Measurements from ENCODE around the gene NFKBIL1.
A peak's percentile ranks its signal among the peaks of the same experiment; 100 is the strongest.

Gene NFKBIL1

DNA sequence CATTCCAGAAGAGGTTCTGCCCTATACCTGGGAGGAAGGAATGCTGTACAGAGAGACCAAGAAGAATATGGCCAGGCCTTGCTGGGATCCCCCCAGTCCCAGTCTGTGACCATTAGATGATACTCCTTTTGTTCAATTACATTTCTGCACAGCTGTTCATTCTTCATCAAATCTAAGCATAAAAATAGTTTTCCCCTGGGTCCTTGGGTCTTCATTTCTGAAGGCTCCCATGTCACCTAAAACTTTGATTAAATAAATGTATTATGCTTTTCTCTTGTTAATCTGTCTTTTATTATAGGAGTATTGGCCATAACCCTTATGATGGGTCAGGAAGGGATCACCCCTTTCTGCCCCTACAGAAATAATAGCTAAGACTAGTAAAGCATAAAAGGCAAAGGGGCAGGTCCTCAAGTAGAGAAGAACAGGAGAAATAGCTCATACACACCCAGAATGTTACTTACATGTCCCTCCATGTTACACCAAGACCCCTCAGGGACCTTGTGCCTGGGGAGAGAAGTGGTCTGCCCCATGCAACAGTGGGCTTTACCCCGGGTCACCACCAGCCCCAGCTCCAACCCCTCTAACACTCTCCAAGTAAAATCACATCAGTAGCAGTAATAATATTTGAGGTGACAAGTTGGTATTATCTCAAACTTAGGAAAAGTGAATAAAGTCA, 22.6 kb downstream of the NFKBIL1 start:
- H3K9ac ChIP-seq (ENCODE audit: low read depth, low read length), result no peak overlapping the region
- H3K4me3 ChIP-seq (ENCODE audit: low read length), result no peak overlapping the region
- H3K9me3 ChIP-seq (ENCODE audit: insufficient read depth, low read depth, low read length), result no peaks in the 10 kb centered on the region
- H3K4me1 ChIP-seq (ENCODE audit: insufficient read depth, low read length), result no peaks in the 10 kb centered on the region
- no peak overlapping the region for H3K27ac ChIP-seq (ENCODE audit: low read length)
- H3K36me3 ChIP-seq (ENCODE audit: insufficient read depth, low read depth, low read length), result no peaks in the 10 kb centered on the region
- H3K27me3 ChIP-seq (ENCODE audit: insufficient read depth, low read length), result no peaks in the 10 kb centered on the region

DNA sequence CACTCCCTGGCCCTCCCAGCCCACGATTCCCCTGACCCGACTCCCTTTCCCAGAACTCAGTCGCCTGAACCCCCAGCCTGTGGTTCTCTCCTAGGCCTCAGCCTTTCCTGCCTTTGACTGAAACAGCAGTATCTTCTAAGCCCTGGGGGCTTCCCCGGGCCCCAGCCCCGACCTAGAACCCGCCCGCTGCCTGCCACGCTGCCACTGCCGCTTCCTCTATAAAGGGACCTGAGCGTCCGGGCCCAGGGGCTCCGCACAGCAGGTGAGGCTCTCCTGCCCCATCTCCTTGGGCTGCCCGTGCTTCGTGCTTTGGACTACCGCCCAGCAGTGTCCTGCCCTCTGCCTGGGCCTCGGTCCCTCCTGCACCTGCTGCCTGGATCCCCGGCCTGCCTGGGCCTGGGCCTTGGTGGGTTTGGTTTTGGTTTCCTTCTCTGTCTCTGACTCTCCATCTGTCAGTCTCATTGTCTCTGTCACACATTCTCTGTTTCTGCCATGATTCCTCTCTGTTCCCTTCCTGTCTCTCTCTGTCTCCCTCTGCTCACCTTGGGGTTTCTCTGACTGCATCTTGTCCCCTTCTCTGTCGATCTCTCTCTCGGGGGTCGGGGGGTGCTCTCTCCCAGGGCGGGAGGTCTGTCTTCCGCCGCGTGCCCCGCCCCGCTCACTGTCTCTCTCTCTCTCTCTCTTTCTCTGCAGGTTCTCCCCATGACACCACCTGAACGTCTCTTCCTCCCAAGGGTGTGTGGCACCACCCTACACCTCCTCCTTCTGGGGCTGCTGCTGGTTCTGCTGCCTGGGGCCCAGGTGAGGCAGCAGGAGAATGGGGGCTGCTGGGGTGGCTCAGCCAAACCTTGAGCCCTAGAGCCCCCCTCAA, 24.9 kb downstream of the NFKBIL1 start, which contains the start of gene LTA:
Gene LTA (plus strand): TSS at position 249 of the 871 bp plus-strand sequence. CDS start 454 bp downstream, at position 703.
- Histone ChIP-seq H3K4me3 (ENCODE audit: low read length) (no peak within 1 kb of the TSS), H3K4me1 (ENCODE audit: insufficient read depth, low read length) (no peaks in the 10 kb centered on the region), H3K27me3 (ENCODE audit: insufficient read depth, low read length) (peaks cover 6% of the 10 kb centered on the region; the same call in 1 of the 2 replicates), H3K36me3 (ENCODE audit: insufficient read depth, low read depth, low read length) (no peaks in the 10 kb centered on the region), H3K9ac (ENCODE audit: low read depth, low read length) (no peak within 1 kb of the TSS), H3K27ac (ENCODE audit: low read length) (no peak within 1 kb of the TSS), H3K9me3 (ENCODE audit: insufficient read depth, low read depth, low read length) (no peaks in the 10 kb centered on the region)

DNA sequence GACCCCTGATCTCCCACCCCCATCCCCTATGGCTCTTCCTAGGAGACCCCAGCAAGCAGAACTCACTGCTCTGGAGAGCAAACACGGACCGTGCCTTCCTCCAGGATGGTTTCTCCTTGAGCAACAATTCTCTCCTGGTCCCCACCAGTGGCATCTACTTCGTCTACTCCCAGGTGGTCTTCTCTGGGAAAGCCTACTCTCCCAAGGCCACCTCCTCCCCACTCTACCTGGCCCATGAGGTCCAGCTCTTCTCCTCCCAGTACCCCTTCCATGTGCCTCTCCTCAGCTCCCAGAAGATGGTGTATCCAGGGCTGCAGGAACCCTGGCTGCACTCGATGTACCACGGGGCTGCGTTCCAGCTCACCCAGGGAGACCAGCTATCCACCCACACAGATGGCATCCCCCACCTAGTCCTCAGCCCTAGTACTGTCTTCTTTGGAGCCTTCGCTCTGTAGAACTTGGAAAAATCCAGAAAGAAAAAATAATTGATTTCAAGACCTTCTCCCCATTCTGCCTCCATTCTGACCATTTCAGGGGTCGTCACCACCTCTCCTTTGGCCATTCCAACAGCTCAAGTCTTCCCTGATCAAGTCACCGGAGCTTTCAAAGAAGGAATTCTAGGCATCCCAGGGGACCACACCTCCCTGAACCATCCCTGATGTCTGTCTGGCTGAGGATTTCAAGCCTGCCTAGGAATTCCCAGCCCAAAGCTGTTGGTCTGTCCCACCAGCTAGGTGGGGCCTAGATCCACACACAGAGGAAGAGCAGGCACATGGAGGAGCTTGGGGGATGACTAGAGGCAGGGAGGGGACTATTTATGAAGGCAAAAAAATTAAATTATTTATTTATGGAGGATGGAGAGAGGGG, 26.1 kb downstream of the NFKBIL1 start:
- no peak overlapping the region for H3K4me3 ChIP-seq (ENCODE audit: low read length)
- no peak overlapping the region for H3K9ac ChIP-seq (ENCODE audit: low read depth, low read length)
- no peak overlapping the region for H3K27ac ChIP-seq (ENCODE audit: low read length)
- H3K4me1 ChIP-seq (ENCODE audit: insufficient read depth, low read length), result no peaks in the 10 kb centered on the region; the same call in 1 of the 2 replicates
- no peaks in the 10 kb centered on the region for H3K9me3 ChIP-seq (ENCODE audit: insufficient read depth, low read depth, low read length)
- no peaks in the 10 kb centered on the region for H3K36me3 ChIP-seq (ENCODE audit: insufficient read depth, low read depth, low read length)
- H3K27me3 ChIP-seq (ENCODE audit: insufficient read depth, low read length), result peaks cover 6% of the 10 kb centered on the region; the same call in 1 of the 2 replicates

DNA sequence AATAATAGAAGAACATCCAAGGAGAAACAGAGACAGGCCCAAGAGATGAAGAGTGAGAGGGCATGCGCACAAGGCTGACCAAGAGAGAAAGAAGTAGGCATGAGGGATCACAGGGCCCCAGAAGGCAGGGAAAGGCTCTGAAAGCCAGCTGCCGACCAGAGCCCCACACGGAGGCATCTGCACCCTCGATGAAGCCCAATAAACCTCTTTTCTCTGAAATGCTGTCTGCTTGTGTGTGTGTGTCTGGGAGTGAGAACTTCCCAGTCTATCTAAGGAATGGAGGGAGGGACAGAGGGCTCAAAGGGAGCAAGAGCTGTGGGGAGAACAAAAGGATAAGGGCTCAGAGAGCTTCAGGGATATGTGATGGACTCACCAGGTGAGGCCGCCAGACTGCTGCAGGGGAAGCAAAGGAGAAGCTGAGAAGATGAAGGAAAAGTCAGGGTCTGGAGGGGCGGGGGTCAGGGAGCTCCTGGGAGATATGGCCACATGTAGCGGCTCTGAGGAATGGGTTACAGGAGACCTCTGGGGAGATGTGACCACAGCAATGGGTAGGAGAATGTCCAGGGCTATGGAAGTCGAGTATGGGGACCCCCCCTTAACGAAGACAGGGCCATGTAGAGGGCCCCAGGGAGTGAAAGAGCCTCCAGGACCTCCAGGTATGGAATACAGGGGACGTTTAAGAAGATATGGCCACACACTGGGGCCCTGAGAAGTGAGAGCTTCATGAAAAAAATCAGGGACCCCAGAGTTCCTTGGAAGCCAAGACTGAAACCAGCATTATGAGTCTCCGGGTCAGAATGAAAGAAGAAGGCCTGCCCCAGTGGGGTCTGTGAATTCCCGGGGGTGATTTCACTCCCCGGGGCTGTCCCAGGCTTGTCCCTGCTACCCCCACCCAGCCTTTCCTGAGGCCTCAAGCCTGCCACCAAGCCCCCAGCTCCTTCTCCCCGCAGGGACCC, 27.0 kb downstream of the NFKBIL1 start:
- H3K9me3 ChIP-seq (ENCODE audit: insufficient read depth, low read depth, low read length), result no peaks in the 10 kb centered on the region
- no peaks in the 10 kb centered on the region for H3K36me3 ChIP-seq (ENCODE audit: insufficient read depth, low read depth, low read length)
- H3K4me3 ChIP-seq (ENCODE audit: low read length), result no peak overlapping the region
- no peak overlapping the region for H3K9ac ChIP-seq (ENCODE audit: low read depth, low read length)
- no peaks in the 10 kb centered on the region; the same call in 1 of the 2 replicates for H3K4me1 ChIP-seq (ENCODE audit: insufficient read depth, low read length)
- H3K27ac ChIP-seq (ENCODE audit: low read length), result no peak overlapping the region
- peaks cover 6% of the 10 kb centered on the region; the same call in 1 of the 2 replicates for H3K27me3 ChIP-seq (ENCODE audit: insufficient read depth, low read length)

DNA sequence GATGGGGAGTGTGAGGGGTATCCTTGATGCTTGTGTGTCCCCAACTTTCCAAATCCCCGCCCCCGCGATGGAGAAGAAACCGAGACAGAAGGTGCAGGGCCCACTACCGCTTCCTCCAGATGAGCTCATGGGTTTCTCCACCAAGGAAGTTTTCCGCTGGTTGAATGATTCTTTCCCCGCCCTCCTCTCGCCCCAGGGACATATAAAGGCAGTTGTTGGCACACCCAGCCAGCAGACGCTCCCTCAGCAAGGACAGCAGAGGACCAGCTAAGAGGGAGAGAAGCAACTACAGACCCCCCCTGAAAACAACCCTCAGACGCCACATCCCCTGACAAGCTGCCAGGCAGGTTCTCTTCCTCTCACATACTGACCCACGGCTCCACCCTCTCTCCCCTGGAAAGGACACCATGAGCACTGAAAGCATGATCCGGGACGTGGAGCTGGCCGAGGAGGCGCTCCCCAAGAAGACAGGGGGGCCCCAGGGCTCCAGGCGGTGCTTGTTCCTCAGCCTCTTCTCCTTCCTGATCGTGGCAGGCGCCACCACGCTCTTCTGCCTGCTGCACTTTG, 28.0 kb downstream of the NFKBIL1 start, which contains the start of gene TNF:
Gene TNF (plus strand): TSS at position 231 of the 567 bp plus-strand sequence. CDS start 177 bp downstream, at position 408.
- Histone ChIP-seq H3K27me3 (ENCODE audit: insufficient read depth, low read length) (peaks cover 15% of the 10 kb centered on the region), H3K36me3 (ENCODE audit: insufficient read depth, low read depth, low read length) (no peaks in the 10 kb centered on the region), H3K9me3 (ENCODE audit: insufficient read depth, low read depth, low read length) (no peaks in the 10 kb centered on the region), H3K9ac (ENCODE audit: low read depth, low read length) (no peak within 1 kb of the TSS), H3K27ac (ENCODE audit: low read length) (no peak within 1 kb of the TSS), H3K4me3 (ENCODE audit: low read length) (no peak within 1 kb of the TSS), H3K4me1 (ENCODE audit: insufficient read depth, low read length) (no peaks in the 10 kb centered on the region; the same call in 1 of the 2 replicates)

DNA sequence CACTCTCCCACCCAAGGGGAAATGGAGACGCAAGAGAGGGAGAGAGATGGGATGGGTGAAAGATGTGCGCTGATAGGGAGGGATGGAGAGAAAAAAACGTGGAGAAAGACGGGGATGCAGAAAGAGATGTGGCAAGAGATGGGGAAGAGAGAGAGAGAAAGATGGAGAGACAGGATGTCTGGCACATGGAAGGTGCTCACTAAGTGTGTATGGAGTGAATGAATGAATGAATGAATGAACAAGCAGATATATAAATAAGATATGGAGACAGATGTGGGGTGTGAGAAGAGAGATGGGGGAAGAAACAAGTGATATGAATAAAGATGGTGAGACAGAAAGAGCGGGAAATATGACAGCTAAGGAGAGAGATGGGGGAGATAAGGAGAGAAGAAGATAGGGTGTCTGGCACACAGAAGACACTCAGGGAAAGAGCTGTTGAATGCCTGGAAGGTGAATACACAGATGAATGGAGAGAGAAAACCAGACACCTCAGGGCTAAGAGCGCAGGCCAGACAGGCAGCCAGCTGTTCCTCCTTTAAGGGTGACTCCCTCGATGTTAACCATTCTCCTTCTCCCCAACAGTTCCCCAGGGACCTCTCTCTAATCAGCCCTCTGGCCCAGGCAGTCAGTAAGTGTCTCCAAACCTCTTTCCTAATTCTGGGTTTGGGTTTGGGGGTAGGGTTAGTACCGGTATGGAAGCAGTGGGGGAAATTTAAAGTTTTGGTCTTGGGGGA, 28.7 kb downstream of the NFKBIL1 start:
- no peak overlapping the region for H3K9ac ChIP-seq (ENCODE audit: low read depth, low read length)
- no peaks in the 10 kb centered on the region for H3K36me3 ChIP-seq (ENCODE audit: insufficient read depth, low read depth, low read length)
- no peaks in the 10 kb centered on the region; the same call in 1 of the 2 replicates for H3K4me1 ChIP-seq (ENCODE audit: insufficient read depth, low read length)
- no peak overlapping the region for H3K27ac ChIP-seq (ENCODE audit: low read length)
- H3K9me3 ChIP-seq (ENCODE audit: insufficient read depth, low read depth, low read length), result no peaks in the 10 kb centered on the region
- no peak overlapping the region for H3K4me3 ChIP-seq (ENCODE audit: low read length)
- H3K27me3 ChIP-seq (ENCODE audit: insufficient read depth, low read length), result peaks cover 20% of the 10 kb centered on the region

DNA sequence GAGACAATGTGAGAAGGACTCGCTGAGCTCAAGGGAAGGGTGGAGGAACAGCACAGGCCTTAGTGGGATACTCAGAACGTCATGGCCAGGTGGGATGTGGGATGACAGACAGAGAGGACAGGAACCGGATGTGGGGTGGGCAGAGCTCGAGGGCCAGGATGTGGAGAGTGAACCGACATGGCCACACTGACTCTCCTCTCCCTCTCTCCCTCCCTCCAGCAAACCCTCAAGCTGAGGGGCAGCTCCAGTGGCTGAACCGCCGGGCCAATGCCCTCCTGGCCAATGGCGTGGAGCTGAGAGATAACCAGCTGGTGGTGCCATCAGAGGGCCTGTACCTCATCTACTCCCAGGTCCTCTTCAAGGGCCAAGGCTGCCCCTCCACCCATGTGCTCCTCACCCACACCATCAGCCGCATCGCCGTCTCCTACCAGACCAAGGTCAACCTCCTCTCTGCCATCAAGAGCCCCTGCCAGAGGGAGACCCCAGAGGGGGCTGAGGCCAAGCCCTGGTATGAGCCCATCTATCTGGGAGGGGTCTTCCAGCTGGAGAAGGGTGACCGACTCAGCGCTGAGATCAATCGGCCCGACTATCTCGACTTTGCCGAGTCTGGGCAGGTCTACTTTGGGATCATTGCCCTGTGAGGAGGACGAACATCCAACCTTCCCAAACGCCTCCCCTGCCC, 29.6 kb downstream of the NFKBIL1 start:
- no peaks in the 10 kb centered on the region for H3K36me3 ChIP-seq (ENCODE audit: insufficient read depth, low read depth, low read length)
- H3K9me3 ChIP-seq (ENCODE audit: insufficient read depth, low read depth, low read length), result no peaks in the 10 kb centered on the region
- H3K4me1 ChIP-seq (ENCODE audit: insufficient read depth, low read length), result no peaks in the 10 kb centered on the region; the same call in 1 of the 2 replicates
- H3K4me3 ChIP-seq (ENCODE audit: low read length), result no peak overlapping the region
- no peak overlapping the region for H3K9ac ChIP-seq (ENCODE audit: low read depth, low read length)
- no peak overlapping the region for H3K27ac ChIP-seq (ENCODE audit: low read length)
- H3K27me3 ChIP-seq (ENCODE audit: insufficient read depth, low read length), result peaks cover 29% of the 10 kb centered on the region

DNA sequence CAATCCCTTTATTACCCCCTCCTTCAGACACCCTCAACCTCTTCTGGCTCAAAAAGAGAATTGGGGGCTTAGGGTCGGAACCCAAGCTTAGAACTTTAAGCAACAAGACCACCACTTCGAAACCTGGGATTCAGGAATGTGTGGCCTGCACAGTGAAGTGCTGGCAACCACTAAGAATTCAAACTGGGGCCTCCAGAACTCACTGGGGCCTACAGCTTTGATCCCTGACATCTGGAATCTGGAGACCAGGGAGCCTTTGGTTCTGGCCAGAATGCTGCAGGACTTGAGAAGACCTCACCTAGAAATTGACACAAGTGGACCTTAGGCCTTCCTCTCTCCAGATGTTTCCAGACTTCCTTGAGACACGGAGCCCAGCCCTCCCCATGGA, 30.2 kb downstream of the NFKBIL1 start:
- no peak overlapping the region for H3K27ac ChIP-seq (ENCODE audit: low read length)
- H3K36me3 ChIP-seq (ENCODE audit: insufficient read depth, low read depth, low read length), result no peaks in the 10 kb centered on the region
- H3K9me3 ChIP-seq (ENCODE audit: insufficient read depth, low read depth, low read length), result no peaks in the 10 kb centered on the region
- H3K9ac ChIP-seq (ENCODE audit: low read depth, low read length), result no peak overlapping the region
- H3K27me3 ChIP-seq (ENCODE audit: insufficient read depth, low read length), result peaks cover 34% of the 10 kb centered on the region
- no peaks in the 10 kb centered on the region; the same call in 1 of the 2 replicates for H3K4me1 ChIP-seq (ENCODE audit: insufficient read depth, low read length)
- H3K4me3 ChIP-seq (ENCODE audit: low read length), result no peak overlapping the region

DNA sequence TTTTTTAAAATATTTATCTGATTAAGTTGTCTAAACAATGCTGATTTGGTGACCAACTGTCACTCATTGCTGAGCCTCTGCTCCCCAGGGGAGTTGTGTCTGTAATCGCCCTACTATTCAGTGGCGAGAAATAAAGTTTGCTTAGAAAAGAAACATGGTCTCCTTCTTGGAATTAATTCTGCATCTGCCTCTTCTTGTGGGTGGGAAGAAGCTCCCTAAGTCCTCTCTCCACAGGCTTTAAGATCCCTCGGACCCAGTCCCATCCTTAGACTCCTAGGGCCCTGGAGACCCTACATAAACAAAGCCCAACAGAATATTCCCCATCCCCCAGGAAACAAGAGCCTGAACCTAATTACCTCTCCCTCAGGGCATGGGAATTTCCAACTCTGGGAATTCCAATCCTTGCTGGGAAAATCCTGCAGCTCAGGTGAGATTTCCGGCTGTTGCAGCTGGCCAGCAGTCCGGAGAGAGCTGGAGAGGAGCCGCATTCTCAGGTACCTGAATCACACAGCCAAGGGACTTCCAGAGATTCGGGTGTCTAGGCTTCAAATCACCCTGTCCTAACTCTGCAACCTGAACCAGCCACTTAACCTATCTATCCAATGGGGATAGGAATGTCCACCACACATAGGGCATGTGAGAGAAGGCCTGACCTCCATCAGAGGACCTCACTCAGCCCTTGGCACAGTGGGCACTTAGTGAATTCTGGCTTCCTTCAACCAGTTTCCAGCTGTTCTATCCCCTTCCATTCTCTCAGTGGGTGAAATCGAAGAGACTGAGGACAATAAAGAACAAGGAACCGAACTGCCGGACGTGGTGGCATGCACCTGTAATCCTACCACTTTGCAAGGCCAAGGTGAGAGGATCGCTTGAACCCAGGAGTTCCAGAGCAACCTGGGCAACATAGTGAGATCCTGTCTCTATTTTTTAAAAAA, 31.0 kb downstream of the NFKBIL1 start:
- Histone ChIP-seq H3K9ac (ENCODE audit: low read depth, low read length) (0 out of 2 replicates have a peak overlapping the region, but pooled peaks have one; percentile 13), H3K9me3 (ENCODE audit: insufficient read depth, low read depth, low read length) (no peaks in the 10 kb centered on the region), H3K4me3 (ENCODE audit: low read length) (no peak overlapping the region), H3K36me3 (ENCODE audit: insufficient read depth, low read depth, low read length) (no peaks in the 10 kb centered on the region), H3K4me1 (ENCODE audit: insufficient read depth, low read length) (no peaks in the 10 kb centered on the region; the same call in 1 of the 2 replicates), H3K27ac (ENCODE audit: low read length) (no peak overlapping the region), H3K27me3 (ENCODE audit: insufficient read depth, low read length) (peaks cover 37% of the 10 kb centered on the region)
